Measurements from ENCODE around the gene LSM7. TPM values are rescaled to one million over a fixed set of nuclear protein-coding genes. Genes with fewer than 3 reads are reported as not detected.

Gene LSM7
- total RNA-seq, 1 donor from 2014 or later, result 135 TPM

- intact Hi-C loops (cut with DNase I), result no loop called here
Measured at GRCh38 chr19:2340496-2341243, 12.3 kb upstream of the LSM7 start.

GRCh38 chr19:2339644-2340310 lies 11.4 kb upstream of the LSM7 start:
- no peak for TF ChIP-seq POLR2AphosphoS5 (IDR thresholded peaks at IDR 0.05; ENCODE audit: insufficient read depth in 1 of 2, low read depth in 1 of 2)
- no peak for TF ChIP-seq CTCF (IDR thresholded peaks at IDR 0.05)
- TF ChIP-seq POLR2A (IDR thresholded peaks at IDR 0.05), result no peak
- no peak overlapping the region for H3K27ac ChIP-seq
- H3K4me3 ChIP-seq, result no peak overlapping the region
- no peaks in the 10 kb centered on the region for H3K4me1 ChIP-seq
- DNase-seq (ENCODE audit: extremely low spot score in 2 of 2), result no peak
- no peaks in the 10 kb centered on the region for H3K27me3 ChIP-seq
- H3K9me3 ChIP-seq, result no peaks in the 10 kb centered on the region
- peaks cover 0 to 20% of the 10 kb centered on the region in 2 donors for H3K36me3 ChIP-seq
- intact Hi-C loops (cut with DNase I), result no loop called here

More at GRCh38 chr19:2340496-2341243, 12.3 kb upstream of the LSM7 start:
- Histone ChIP-seq H3K27me3 (no peaks in the 10 kb centered on the region), H3K4me1 (no peaks in the 10 kb centered on the region), H3K9me3 (no peaks in the 10 kb centered on the region), H3K27ac (no peak overlapping the region), H3K36me3 (peaks cover 0 to 20% of the 10 kb centered on the region in 2 donors), H3K4me3 (no peak overlapping the region)
- DNase-seq (ENCODE audit: extremely low spot score in 2 of 2), result no peak
- no peak for TF ChIP-seq POLR2AphosphoS5 (IDR thresholded peaks at IDR 0.05; ENCODE audit: insufficient read depth in 1 of 2, low read depth in 1 of 2)
- TF ChIP-seq POLR2A (IDR thresholded peaks at IDR 0.05), result no peak
- TF ChIP-seq CTCF (IDR thresholded peaks at IDR 0.05), result no peak

- Histone ChIP-seq H3K9me3 (no peaks in the 10 kb centered on the region), H3K27me3 (no peaks in the 10 kb centered on the region), H3K27ac (no peak overlapping the region), H3K4me1 (no peaks in the 10 kb centered on the region), H3K36me3 (peaks cover 0 to 16% of the 10 kb centered on the region in 2 donors), H3K4me3 (no peak overlapping the region)
- DNase-seq (ENCODE audit: extremely low spot score in 2 of 2), result no peak
- TF ChIP-seq POLR2A (IDR thresholded peaks at IDR 0.05), result no peak
- no peak for TF ChIP-seq CTCF (IDR thresholded peaks at IDR 0.05)
- no peak for TF ChIP-seq POLR2AphosphoS5 (IDR thresholded peaks at IDR 0.05; ENCODE audit: insufficient read depth in 1 of 2, low read depth in 1 of 2)
- intact Hi-C loops (cut with DNase I), result no loop called here
Measured at GRCh38 chr19:2338751-2339643, 10.6 kb upstream of the LSM7 start.

GRCh38 chr19:2338055-2338615 lies 9.7 kb upstream of the LSM7 start:
- DNase-seq (ENCODE audit: extremely low spot score in 2 of 2), result no peak
- Histone ChIP-seq H3K4me1 (peaks cover 4% of the 10 kb centered on the region), H3K9me3 (no peaks in the 10 kb centered on the region), H3K27ac (no peak overlapping the region), H3K27me3 (no peaks in the 10 kb centered on the region), H3K4me3 (no peak overlapping the region), H3K36me3 (peaks cover 0 to 16% of the 10 kb centered on the region in 2 donors)
- TF ChIP-seq POLR2AphosphoS5 (IDR thresholded peaks at IDR 0.05; ENCODE audit: insufficient read depth in 1 of 2, low read depth in 1 of 2), result no peak
- TF ChIP-seq POLR2A (IDR thresholded peaks at IDR 0.05), result no peak
- TF ChIP-seq CTCF (IDR thresholded peaks at IDR 0.05), result no peak
- intact Hi-C loops (cut with DNase I), result no loop called here
